GM10847 (cell line): Measurements from ENCODE around the gene NPAS2.

Experiments
- POLR2A ChIP-seq: IDR thresholded peaks from 2 replicates; pipeline ENCODE4 v1.6.1; 2011; ENCODE audit not compliant: insufficient read length; ENCODE audit errors: extremely low read depth

Gene NPAS2

DNA sequence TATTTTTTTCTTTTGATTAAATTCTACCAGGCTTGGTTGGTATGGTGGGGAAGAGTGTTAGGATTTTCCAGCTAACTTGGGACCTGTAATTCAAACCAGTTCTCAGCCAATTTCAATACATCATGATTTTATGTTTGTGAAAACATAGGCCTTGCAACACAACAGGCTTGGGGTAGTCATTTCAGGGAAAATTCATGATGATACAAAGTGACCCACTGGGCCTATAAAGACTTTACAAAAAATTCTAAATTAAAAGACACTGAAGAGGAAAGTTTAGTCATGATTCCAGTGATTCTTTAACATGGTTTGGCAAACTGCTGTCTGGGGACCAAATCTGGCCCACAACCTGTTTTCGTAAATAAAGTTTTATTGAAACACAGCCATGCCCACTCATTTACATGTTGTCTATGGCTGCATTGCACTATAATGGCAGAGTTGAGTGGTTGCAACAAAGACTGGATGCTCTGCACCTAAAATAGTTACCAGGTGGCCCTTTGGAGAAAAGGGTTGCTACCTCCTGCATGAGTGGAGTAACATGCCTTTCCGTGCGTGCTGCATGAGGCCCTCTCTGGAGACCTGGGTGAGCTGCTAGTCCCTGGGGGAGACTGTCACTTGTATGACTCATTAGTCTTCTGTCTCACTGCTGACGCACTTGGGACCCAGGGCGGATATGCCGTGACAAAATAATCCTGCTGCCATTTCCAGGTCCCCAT is 73.6 kb downstream of the NPAS2 start:
- no peak for TF ChIP-seq POLR2A

DNA sequence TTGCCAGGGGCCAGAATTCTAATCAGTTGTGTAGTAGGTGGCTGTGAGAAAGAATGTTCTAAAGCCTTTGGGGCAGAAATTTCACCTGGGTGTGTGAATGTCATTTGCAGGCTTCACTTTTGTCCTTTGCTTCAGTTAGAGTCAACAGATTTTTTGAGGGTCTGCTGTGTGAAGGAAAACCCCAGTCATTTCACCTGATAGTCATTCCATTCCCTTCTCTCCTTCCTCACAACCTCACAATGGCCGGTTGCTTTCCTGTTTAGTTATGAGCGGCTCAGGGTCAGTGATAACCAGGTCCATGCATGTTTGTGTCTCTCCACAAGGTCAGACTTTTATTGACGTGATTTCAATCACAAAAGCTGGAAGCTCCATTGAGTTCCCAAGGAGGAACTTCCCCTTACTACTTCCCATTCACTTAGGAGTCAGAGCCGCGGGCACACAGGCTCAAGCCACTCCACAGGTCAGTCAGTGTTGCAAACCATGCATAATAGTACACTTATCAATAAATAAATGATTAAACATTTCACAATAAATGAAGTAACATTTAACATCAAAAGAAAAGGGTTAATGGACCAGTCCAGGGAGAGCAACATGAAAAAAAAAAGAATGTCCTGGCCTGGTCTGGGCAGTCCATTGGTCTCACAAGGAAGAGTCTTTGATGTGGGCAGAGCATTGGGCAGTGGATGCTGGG is 74.3 kb downstream of the NPAS2 start:
- no peak for TF ChIP-seq POLR2A

DNA sequence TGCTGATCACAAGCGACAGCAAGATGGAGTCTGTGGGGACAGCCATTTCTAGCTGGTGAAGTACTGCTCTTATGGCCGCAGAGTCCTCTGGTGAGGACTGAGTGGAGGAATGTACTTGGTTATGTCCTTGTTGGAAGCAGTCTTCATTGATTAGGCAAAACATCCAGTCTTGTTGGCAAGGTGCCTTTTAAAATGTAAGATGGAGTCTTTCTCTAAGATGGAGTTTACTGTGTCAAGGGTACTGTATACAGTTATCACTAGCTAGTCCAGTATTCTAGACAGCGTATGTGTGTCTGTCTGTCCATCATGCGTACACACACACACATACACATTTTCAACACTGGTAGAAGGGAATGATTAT is 74.8 kb downstream of the NPAS2 start:
- no peak for TF ChIP-seq POLR2A

DNA sequence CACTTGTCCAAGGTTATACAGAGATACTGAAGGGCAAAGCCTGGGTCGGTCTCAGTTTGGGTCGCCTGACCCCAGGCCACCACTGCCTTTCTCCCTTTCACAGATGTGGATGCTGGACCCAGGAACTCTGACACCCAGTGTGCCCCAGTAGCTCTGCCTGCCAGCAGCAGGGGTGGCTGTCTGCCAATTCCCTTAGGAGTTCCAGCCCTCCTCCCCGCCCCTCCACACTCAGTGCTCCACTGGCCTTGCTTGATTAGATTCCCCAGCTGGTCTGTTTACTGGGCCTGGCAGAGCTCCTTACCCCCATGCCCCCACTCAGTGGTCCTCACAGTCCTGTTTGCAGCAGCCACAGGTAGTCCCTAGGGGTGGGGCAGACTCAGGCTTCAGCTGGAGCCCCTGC is 75.5 kb downstream of the NPAS2 start:
- no peak for TF ChIP-seq POLR2A

DNA sequence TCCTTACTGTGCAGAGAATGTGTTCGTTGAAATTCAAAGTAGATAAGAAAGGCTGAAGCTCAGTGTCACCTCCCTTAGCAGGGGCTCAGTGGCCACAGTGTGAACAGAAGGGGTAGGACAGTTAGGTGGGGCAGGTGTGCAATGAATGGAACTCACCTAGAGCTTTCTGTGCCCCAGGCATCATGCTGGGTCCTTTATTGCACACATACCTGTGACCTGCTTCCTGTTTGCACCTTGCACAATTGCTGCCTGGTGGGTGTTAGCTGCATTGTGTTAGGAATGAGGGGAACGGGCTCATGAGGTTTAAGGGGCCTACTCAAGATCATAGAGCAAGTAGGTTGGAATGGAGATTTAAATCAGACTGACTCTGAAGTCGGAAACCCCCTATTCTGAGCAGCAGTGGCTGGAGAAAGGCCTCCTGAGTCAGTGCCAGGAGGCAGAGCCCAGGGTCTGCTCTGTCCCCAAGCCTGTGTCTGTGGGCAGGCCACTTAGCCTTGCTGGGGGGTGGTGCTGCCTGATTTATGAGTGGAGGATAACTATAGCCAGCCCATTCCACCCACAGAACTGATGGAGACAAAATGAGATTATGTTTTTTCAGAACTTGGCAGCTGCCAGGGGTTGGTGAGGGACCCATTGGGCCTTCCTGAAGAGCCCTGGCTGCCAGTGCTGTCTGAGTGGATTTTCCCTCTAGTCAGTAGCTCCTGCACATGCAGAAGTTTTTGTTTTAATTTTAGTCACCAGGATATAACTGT is 76.2 kb downstream of the NPAS2 start:
- no peak for TF ChIP-seq POLR2A

DNA sequence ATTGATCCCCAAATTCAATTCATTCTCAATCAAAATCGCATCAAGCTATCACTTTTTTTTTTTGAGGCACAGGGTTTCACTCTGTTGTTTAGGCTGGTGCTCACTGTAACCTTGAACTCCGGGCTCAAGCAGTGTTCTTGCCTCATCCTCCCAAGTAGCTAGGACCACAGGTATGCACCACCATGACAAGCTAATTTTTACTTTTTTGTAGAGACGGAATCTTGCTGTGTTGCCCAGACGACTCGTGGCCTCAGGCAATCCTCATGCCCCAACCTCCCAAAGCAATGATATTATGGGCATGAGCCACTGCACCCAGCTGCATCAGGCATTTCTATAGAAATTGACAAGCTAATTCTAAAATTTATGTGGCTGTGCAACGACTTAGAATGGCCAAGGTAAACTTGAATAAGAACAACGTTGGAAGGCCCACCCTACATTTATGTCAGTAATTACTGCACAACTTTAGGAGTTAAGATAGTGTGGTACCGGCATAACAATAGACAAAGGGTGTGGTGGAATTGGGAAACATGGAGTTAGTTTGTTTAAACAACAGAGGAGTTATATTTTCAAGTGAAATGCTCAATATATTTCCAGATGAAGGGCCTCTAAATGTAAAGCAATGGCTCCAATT is 78.2 kb downstream of the NPAS2 start:
- TF ChIP-seq POLR2A: no peak

DNA sequence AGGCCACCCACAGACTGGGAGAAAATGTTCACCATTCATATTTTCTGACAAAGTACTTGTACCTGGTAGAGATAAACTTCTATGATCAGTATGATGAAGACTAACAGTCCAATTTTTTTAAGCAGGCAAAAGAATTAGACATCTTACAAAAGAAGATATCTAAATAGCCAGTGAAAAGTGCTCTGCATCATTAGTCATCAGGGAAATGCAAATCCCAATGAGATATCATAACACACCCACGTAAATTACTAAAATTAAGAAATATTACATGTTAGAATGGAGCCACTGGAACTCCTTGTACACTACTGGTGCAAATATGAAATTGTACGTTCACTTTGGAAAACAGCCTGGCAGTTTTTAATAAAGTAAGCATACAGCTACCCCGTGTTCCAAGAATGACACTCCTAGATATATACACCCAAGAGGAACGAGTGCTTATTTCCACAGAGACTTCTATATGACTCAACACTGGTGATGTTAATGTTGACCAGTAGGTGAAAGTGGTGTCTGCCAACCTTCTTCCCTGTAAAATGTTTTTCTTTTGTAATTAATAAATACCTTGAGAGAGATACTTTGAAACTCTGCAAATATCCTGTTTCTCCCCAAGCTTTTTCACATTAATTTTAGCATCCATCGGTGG is 80.3 kb downstream of the NPAS2 start:
- TF ChIP-seq POLR2A: no peak

DNA sequence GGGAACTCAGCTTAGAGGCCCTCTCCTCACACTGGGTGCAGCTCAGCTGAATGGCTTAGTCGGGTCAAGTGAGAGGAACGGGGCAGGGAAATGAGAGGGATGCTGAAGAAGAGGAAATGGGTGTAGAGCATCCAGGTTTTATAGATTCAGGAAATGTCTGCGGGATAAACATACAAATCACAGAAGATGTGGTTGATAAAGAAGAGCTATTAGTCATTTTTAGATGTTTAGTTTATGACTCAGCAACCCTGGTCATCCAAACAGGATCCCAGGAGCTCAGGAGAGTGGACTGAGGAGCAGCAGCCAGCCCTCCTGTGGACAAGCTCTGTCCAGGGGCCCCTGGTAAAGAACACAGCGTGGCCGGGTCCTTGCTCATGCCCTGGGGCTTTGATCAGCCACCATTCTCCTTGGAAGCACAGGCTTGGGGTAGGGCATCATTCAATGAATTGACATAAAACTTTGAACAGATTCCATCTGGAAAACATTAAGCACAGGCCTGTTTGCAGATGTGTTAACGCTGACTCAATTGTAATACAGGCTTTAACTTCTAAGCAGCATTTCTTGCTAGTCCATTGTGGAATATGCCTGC is 83.0 kb downstream of the NPAS2 start:
- no peak for TF ChIP-seq POLR2A

DNA sequence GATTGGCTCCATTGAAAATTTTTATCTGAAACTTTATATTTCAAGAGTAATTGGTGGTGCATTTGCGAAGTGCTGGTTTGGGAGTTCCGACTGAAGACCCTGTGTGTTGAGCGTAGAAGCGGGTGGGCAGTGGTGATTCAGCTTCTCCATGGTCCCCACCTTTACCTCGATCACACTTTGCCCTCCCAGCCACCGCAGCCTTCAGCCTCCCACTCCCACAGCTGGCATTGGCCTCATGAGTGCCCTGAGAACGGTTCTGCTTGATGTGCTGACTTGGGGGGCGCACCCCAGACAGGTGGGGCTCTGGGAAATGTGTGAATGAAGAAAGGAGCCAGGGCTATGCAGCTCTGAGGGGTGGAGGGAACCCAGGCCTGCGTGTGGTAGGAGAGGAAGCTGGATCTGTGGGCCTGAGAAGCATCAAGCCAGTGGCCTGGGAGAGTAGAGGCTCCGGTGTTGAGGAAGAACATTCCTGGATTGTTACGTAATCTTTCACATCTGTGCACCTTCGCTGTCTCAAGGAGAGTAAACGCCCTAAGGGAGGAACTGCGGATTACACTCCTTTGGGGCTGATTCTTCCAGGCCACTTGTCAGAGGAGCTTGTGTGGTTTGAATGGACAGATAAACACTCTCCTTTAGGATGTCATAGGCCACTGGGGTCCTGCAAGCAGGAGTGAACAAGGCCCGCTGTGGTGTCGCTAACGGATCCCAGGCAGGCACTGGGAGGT is 83.8 kb downstream of the NPAS2 start:
- TF ChIP-seq POLR2A: no peak

DNA sequence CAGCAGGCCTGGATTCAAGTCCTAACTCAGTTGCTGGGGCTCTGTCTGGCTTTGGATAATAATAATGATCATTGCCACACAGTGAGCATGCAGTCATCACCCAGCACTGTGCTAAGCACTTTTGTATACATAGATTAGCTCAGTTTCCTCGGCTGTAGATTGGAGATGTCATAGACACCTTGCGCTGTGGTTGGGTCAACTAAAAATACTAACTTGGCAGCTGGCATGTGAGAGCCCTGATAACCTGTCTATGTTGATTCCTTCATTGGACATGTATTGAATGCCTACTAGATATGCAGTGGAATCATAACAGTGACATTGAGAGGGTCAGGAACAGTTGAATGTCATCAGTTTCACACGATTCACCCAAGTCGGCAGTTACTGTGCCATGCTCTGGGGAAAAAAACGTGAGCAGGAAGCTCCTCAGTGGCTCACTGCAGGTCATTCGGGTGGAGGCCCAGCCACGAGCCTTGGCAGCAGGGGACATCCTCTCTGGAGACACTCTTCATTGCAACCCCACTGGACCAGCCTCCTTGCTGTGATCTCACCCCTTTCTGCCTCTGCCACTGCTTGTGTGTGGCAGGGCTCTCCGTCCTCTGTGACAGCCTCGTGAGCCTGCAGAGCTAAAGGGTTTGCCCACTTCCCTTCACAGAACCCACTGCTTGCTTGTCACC is 85.3 kb downstream of the NPAS2 start:
- TF ChIP-seq POLR2A: no peak

DNA sequence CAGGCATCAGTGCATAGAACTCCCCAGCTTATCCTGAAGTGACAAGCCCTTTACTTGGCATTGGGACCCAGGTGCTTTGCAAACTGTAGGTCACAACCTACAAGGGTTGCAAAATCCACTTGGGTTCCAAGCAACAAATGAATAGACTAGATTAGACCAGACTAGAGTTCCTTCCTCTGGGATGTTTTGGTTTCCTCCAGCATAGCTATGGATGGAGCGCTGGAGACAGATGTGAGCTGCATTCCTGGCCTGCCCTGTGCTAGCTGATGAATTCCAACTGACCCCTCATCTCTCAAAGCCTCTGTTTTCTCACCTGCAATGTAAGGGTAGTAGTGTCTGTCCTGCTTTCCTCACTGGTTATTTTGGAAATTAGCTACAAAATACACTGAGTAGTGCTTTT is 86.2 kb downstream of the NPAS2 start:
- TF ChIP-seq POLR2A: no peak

DNA sequence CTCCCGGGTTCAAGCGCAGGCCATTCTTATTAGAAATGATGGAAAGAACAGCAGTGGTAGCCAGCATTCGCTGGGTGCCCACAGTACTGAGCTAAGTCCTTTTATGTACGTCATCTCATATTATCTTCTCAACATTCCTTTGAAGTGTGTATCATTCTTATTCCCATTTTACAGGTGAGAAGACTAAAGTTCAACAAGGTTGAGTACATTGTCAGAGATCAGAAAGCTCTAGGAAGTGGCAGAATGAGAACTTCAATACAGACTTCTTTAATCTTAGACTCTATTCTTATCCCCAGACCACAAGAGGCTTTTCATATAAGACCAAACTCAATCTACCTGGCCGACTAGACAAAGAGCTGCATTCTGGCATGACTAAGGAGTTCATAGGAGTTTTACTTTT is 86.7 kb downstream of the NPAS2 start:
- no peak for TF ChIP-seq POLR2A

DNA sequence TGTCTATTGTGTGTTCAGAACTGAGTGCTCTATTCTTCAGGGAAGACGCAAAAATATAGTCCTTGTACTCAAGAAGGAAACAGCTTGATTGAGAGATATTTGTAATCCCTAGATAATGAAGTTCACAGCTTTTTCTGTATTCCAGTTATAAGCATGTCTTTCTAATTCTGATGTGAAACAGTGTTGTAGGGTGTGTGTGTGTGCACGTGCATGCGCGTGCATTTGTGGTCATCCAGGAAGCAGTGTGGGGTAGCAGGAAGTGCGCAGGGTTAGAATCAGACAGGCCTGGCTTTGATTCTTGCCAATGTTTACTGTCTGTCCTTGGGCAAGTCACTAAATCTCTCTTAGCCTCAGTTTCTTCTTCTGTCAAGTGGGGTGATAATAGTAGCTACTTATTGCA is 87.9 kb downstream of the NPAS2 start:
- no peak for TF ChIP-seq POLR2A
